Left kidney (tissue), 2 donors: Measurements from ENCODE around the gene AGXT. TPM values are rescaled to one million over a fixed set of nuclear protein-coding genes. Genes with fewer than 3 reads are reported as not detected.

ENCODE experiments used
- DNase-seq: peaks from one replicate; pipeline ENCODE4 v3.0.0-alpha.2; 2013
- polyA plus RNA-seq: library from polyadenylated mRNA; unstranded; fragments of 120-200 nt; gene quantifications from one replicate; pipeline ENCODE4 v1.2.1, GENCODE V29; 2013; ENCODE audit not compliant: insufficient read length

The AGXT gene
- polyA plus RNA-seq, 1 donor: 0.12 TPM

- no peak for DNase-seq
Observed at GRCh38 chr2:240898108-240898730, 29.6 kb downstream of the AGXT start.

- DNase-seq: no peak
Observed at GRCh38 chr2:240898731-240899467, 30.3 kb downstream of the AGXT start.

- DNase-seq: no peak
Observed at GRCh38 chr2:240899468-240899865, 30.8 kb downstream of the AGXT start.

- DNase-seq: no peak
Observed at GRCh38 chr2:240900141-240900860, 31.7 kb downstream of the AGXT start.

- DNase-seq: no peak
Observed at GRCh38 chr2:240901986-240902614, 33.5 kb downstream of the AGXT start.

GRCh38 chr2:240902615-240903041, 34.0 kb downstream of the AGXT start:
- DNase-seq: no peak

GRCh38 chr2:240903191-240904060, 34.8 kb downstream of the AGXT start:
- no peak for DNase-seq

GRCh38 chr2:240904216-240905175, 35.9 kb downstream of the AGXT start:
- DNase-seq: no peak

- DNase-seq: no peak
Observed at GRCh38 chr2:240905176-240905781, 36.7 kb downstream of the AGXT start.

GRCh38 chr2:240906141-240906910, 37.7 kb downstream of the AGXT start, which contains the start of gene CROCC2:
Gene CROCC2 (plus strand): TSS chr2:240906336. CDS start chr2:240906514, 178 bp downstream.
- DNase-seq: no peak

GRCh38 chr2:240906911-240907590, 38.4 kb downstream of the AGXT start:
- DNase-seq: no peak

GRCh38 chr2:240909216-240909974, 40.8 kb downstream of the AGXT start:
- DNase-seq: no peak

- no peak for DNase-seq
Observed at GRCh38 chr2:240911641-240912265, 43.1 kb downstream of the AGXT start.

GRCh38 chr2:240912878-240913809, 44.5 kb downstream of the AGXT start:
- DNase-seq: no peak

- no peak for DNase-seq
Observed at GRCh38 chr2:240913810-240914644, 45.4 kb downstream of the AGXT start.
